ENCODE results near the gene PPP1R3G.

DNA sequence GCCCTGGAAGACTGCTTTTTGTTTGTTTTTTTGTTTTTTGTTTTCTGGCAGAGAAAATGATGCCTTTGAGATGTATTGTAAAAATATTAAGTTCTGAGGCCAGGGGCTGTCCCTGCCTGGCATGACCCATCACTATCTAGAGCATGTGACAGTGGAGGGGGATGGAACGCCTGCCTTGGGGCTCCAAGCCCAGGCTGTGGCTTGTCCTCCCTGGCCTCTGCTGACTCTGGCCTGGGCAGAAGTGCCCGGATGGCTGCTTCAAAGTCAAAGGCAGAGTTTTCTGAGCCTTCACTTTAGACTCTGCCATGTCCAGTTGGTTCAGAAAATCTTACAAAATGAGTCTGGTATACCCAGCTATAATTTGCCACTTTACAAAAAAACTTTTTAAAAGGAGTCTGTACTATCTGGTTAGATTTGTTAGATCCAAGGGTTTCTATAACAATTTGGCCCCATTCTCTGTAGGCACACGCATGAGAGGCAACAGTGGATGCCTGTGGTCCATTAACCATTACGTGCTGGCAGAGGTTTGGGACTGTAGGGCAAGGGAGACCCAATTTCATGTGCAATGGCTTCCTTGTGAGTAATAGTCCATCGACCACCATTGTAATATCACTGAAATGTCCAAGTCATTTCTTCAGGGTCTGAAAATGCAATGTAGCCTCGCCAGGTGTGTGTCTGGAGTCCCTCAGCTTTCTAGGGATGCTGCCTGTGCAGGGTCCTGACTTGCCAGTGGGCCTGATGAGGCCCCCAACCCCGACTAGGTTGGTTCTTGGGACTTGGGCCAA is 8.3 kb downstream of the PPP1R3G start:
- TF ChIP-seq POLR2A (IDR thresholded peaks at IDR 0.05; ENCODE audit: low read depth, low read length) (no peak), ELK1 (IDR thresholded peaks at IDR 0.05; ENCODE audit: borderline replicate concordance, low read depth, low read length) (no peak), MAZ (IDR thresholded peaks at IDR 0.05; ENCODE audit: borderline replicate concordance, low read depth, low read length) (no peak), RCOR1 (IDR thresholded peaks at IDR 0.05; ENCODE audit: insufficient replicate concordance, low read length) (no peak), BHLHE40 (IDR thresholded peaks at IDR 0.05; ENCODE audit: low read depth, low read length) (no peak)
- TF ChIP-seq, protein P1, sequence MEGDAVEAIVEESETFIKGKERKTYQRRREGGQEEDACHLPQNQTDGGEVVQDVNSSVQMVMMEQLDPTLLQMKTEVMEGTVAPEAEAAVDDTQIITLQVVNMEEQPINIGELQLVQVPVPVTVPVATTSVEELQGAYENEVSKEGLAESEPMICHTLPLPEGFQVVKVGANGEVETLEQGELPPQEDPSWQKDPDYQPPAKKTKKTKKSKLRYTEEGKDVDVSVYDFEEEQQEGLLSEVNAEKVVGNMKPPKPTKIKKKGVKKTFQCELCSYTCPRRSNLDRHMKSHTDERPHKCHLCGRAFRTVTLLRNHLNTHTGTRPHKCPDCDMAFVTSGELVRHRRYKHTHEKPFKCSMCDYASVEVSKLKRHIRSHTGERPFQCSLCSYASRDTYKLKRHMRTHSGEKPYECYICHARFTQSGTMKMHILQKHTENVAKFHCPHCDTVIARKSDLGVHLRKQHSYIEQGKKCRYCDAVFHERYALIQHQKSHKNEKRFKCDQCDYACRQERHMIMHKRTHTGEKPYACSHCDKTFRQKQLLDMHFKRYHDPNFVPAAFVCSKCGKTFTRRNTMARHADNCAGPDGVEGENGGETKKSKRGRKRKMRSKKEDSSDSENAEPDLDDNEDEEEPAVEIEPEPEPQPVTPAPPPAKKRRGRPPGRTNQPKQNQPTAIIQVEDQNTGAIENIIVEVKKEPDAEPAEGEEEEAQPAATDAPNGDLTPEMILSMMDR (conservative IDR thresholded peaks at IDR 0.05; ENCODE audit: low read depth, low read length) = no peak
- TF ChIP-seq, protein P2, sequence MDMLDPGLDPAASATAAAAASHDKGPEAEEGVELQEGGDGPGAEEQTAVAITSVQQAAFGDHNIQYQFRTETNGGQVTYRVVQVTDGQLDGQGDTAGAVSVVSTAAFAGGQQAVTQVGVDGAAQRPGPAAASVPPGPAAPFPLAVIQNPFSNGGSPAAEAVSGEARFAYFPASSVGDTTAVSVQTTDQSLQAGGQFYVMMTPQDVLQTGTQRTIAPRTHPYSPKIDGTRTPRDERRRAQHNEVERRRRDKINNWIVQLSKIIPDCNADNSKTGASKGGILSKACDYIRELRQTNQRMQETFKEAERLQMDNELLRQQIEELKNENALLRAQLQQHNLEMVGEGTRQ (IDR thresholded peaks at IDR 0.05; ENCODE audit: low read depth, low read length) = no peak

Data from IMR-90 (cell line).